B cell (primary cell): ENCODE measurements around the gene ZNF496. TPM values are rescaled to one million over a fixed set of nuclear protein-coding genes. Genes with fewer than 3 reads are reported as not detected.

Source experiments
- ATAC-seq: fragments of 200-7000 bp; cut with Tn5 transposase; one replicate; pipeline ENCODE4 v1.10.0; 2021; ENCODE audit warnings: low read depth, mild to moderate bottlenecking, moderate number of reproducible peaks, moderate library complexity
- CTCF ChIA-PET: fragments of 350-600 bp; sonication (Branson Sonifier 250); formaldehyde crosslinking; loops from one replicate; lab custom pipeline; 2021; ENCODE audit warnings: antibody characterized with exemption, inconsistent platforms; lab: Charles Lee
- POLR2A ChIA-PET: fragments of 350-600 bp; sonication (Branson Sonifier 250); formaldehyde crosslinking; loops from one replicate; lab custom pipeline; 2021; ENCODE audit warnings: antibody characterized with exemption; lab: Charles Lee
- DNase-seq: peaks from one replicate; pipeline ENCODE4 v3.0.0; 2013
- H2AFZ ChIP-seq: 2 replicates; pipeline ENCODE4 v1.6.1; 2012; ENCODE audit warnings: mild to moderate bottlenecking, low read depth, low read length; ENCODE audit not compliant: insufficient read depth, poor library complexity, severe bottlenecking
- H3K27ac ChIP-seq, 2 donors: 1 replicate in 1 of 2; 2 replicates in 1 of 2; pipeline ENCODE4 v1.5.1; 2012 to 2013; ENCODE audit warnings: low read length in 2 of 2, mild to moderate bottlenecking in 2 of 2, moderate library complexity in 1 of 2
- H3K27me3 ChIP-seq, 4 experiments: fragments of 200-600 bp in 1 of 4; sonication (generic) in 1 of 4; replicated peaks in 1 of 4; 1 replicate in 2 of 4; 2 replicates in 2 of 4; pipeline versions ENCODE4 v1.6.1 to v1.7.0; 2013 to 2016; ENCODE audit warnings: low read length in 3 of 4, mild to moderate bottlenecking in 2 of 4, mixed read lengths in 1 of 4, moderate library complexity in 1 of 4; ENCODE audit not compliant: insufficient read depth in 4 of 4, control insufficient read depth in 3 of 4; ENCODE audit errors: control extremely low read depth in 1 of 4
- H3K36me3 ChIP-seq, 2 experiments: replicated peaks in 1 of 2; 1 replicate in 1 of 2; 2 replicates in 1 of 2; pipeline versions ENCODE4 v1.6.1 to v1.7.1; 2013; ENCODE audit warnings: low read length in 1 of 2; ENCODE audit not compliant: insufficient read depth in 2 of 2, control insufficient read depth in 1 of 2; ENCODE audit errors: control extremely low read depth in 1 of 2, extremely low read depth in 1 of 2
- H3K4me1 ChIP-seq, 2 donors: fragments of 200-600 bp in 1 of 2; sonication (generic) in 1 of 2; 1 replicate in 1 of 2; 2 replicates in 1 of 2; pipeline versions ENCODE4 v1.5.1 to v1.6.1; 2013 to 2017; ENCODE audit warnings: low read length in 2 of 2; ENCODE audit not compliant: control insufficient read depth in 2 of 2, insufficient read depth in 2 of 2
- H3K4me2 ChIP-seq: replicated peaks from 2 replicates; pipeline ENCODE3; 2012; ENCODE audit warnings: mild to moderate bottlenecking, low read depth, low read length; ENCODE audit not compliant: poor library complexity, severe bottlenecking
- H3K4me3 ChIP-seq, 5 experiments: fragments of 200-600 bp in 1 of 5; sonication (generic) in 1 of 5; 1 replicate in 3 of 5; 2 replicates in 2 of 5; pipeline versions ENCODE4 v1.5.1 to v1.7.0; 2011 to 2016; ENCODE audit warnings: low read length in 4 of 5, mild to moderate bottlenecking in 4 of 5, low read depth in 2 of 5, control low read depth in 1 of 5, moderate library complexity in 1 of 5; ENCODE audit not compliant: insufficient read depth in 1 of 5; ENCODE audit errors: control extremely low read depth in 1 of 5, extremely low read depth in 1 of 5
- H3K79me2 ChIP-seq: fragments of 200-600 bp; sonication (generic); one replicate; pipeline ENCODE4 v1.6.0; 2016; ENCODE audit warnings: low read length; ENCODE audit not compliant: control insufficient read depth, insufficient read depth
- H3K9ac ChIP-seq: fragments of 200-600 bp; sonication (generic); 2 replicates; pipeline ENCODE4 v1.6.1; 2017; ENCODE audit warnings: mild to moderate bottlenecking, low read length, moderate library complexity
- H3K9me3 ChIP-seq, 3 donors: one replicate each; pipeline versions ENCODE4 v1.6.1 to v1.7.1; 2013; ENCODE audit warnings: low read length in 2 of 3; ENCODE audit not compliant: control insufficient read depth in 2 of 3, insufficient read depth in 1 of 3; ENCODE audit errors: control extremely low read depth in 1 of 3
- H4K20me1 ChIP-seq: 2 replicates; pipeline ENCODE4 v1.6.0; 2012; ENCODE audit warnings: mild to moderate bottlenecking, low read length; ENCODE audit not compliant: insufficient read depth, control insufficient read depth, poor library complexity, severe bottlenecking
- H3K27ac Mint-ChIP-seq: one replicate; pipeline ENCODE4 v1.8.0; 2021; ENCODE audit warnings: mixed read lengths
- H3K27me3 Mint-ChIP-seq: one replicate; pipeline ENCODE4 v1.8.0; 2021; ENCODE audit warnings: mixed read lengths
- H3K4me1 Mint-ChIP-seq: one replicate; pipeline ENCODE4 v1.8.0; 2021; ENCODE audit warnings: mixed read lengths
- H3K4me3 Mint-ChIP-seq: one replicate; pipeline ENCODE4 v1.8.0; 2021; ENCODE audit warnings: mixed read lengths
- H3K9me3 Mint-ChIP-seq: one replicate; pipeline ENCODE4 v1.8.0; 2022; ENCODE audit warnings: mixed read lengths; ENCODE audit not compliant: insufficient read depth
- EZH2 ChIP-seq: IDR thresholded peaks from 2 replicates; pipeline ENCODE4 v1.6.1; 2012; ENCODE audit warnings: borderline replicate concordance, low read depth, mild to moderate bottlenecking, moderate library complexity, low read length; ENCODE audit not compliant: insufficient read depth, poor library complexity, severe bottlenecking
- WGBS: methylation state at CpG from one replicate; pipeline ENCODE4 v1.1.5; 2013; ENCODE audit warnings: missing lambda C conversion rate; ENCODE audit not compliant: insufficient coverage; 5-methylcytosine and 5-hydroxymethylcytosine counted together
- intact Hi-C: fragments of 100-400 bp; cut with micrococcal nuclease; formaldehyde crosslinking; loops from one replicate; pipeline ENCODE4 v1.10.0; 2022
- polyA plus RNA-seq: library from polyadenylated mRNA; depleted of rRNA; stranded (reverse); fragments of >200 nt; gene quantifications from 2 replicates; pipeline ENCODE4 v1.2.3, GENCODE V29; 2012
- total RNA-seq, 2 donors: library from RNA; stranded (reverse); fragments of 120-200 nt in 1 of 2; gene quantifications; 1 replicate in 1 of 2; 2 replicates in 1 of 2; pipeline versions ENCODE4 v1.2.3 to v1.2.4, GENCODE V29; 2013 to 2022
- TF ChIP-seq, protein P1 (sequence below): fragments of 200-600 bp; IDR thresholded peaks from one replicate; pipeline ENCODE4 v1.8.0; 2022; ENCODE audit warnings: antibody characterized with exemption, mild to moderate bottlenecking

Gene ZNF496
- total and polyA plus RNA-seq, 2 donors (not counting 1 experiment from before 2014, with no cell fraction given), result 9.9 to 22.6 TPM

DNA sequence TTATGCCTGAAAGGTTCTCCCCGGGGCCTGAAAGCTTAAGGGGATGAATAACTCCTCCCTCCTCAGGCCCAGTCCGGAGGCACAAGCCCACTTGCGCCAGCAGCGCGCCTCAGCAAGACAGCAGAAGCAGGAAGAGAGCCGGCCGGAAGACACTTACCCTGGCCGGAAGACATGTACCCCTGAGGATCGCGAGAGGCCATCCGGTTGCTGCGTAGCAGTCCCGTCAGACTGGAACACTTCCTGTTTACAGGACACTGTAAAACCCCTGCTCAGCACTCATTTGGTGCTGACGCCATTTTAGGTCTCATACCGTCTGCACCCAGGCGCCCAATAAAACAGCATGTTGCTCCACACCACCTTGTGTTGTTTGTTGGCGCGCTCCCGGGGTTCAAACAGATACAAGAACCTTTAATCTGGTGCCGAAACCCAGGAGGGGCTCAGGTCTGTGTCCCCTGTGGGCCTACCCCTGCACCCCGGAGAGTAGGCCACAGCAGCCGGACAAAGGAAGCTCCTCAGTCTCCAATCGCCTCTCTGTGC lies 45.5 kb downstream of the ZNF496 start:
- H3K4me2 ChIP-seq, result no peak overlapping the region
- Mint-ChIP-seq H3K4me3 (no peak overlapping the region), H3K4me1 (no peaks in the 10 kb centered on the region), H3K27ac (no peak overlapping the region), H3K9me3 (peaks cover 2% of the 10 kb centered on the region), H3K27me3 (no peaks in the 10 kb centered on the region)
- ChIA-PET CTCF (no interaction called here), POLR2A (no interaction called here)
- no peaks in the 10 kb centered on the region for H4K20me1 ChIP-seq
- no peak overlapping the region for H2AFZ ChIP-seq
- no peaks in the 10 kb centered on the region for H3K36me3 ChIP-seq
- DNase-seq (no peak), ATAC-seq (no peak)
- peaks cover 0 to 20% (median 0%) of the 10 kb centered on the region in 3 donors for H3K9me3 ChIP-seq
- no peak overlapping the region for H3K27ac ChIP-seq
- intact Hi-C loops, result no loop called here
- no peaks in the 10 kb centered on the region for H3K79me2 ChIP-seq
- no peak overlapping the region for H3K4me3 ChIP-seq
- no peaks in the 10 kb centered on the region for H3K4me1 ChIP-seq
- TF ChIP-seq EZH2, result no peak
- TF ChIP-seq, protein P1, sequence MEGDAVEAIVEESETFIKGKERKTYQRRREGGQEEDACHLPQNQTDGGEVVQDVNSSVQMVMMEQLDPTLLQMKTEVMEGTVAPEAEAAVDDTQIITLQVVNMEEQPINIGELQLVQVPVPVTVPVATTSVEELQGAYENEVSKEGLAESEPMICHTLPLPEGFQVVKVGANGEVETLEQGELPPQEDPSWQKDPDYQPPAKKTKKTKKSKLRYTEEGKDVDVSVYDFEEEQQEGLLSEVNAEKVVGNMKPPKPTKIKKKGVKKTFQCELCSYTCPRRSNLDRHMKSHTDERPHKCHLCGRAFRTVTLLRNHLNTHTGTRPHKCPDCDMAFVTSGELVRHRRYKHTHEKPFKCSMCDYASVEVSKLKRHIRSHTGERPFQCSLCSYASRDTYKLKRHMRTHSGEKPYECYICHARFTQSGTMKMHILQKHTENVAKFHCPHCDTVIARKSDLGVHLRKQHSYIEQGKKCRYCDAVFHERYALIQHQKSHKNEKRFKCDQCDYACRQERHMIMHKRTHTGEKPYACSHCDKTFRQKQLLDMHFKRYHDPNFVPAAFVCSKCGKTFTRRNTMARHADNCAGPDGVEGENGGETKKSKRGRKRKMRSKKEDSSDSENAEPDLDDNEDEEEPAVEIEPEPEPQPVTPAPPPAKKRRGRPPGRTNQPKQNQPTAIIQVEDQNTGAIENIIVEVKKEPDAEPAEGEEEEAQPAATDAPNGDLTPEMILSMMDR, result no peak
- 97% methylated on average over 23 of the region's 23 CpGs for WGBS
- no peaks in the 10 kb centered on the region for H3K27me3 ChIP-seq
- H3K9ac ChIP-seq, result no peak overlapping the region

DNA sequence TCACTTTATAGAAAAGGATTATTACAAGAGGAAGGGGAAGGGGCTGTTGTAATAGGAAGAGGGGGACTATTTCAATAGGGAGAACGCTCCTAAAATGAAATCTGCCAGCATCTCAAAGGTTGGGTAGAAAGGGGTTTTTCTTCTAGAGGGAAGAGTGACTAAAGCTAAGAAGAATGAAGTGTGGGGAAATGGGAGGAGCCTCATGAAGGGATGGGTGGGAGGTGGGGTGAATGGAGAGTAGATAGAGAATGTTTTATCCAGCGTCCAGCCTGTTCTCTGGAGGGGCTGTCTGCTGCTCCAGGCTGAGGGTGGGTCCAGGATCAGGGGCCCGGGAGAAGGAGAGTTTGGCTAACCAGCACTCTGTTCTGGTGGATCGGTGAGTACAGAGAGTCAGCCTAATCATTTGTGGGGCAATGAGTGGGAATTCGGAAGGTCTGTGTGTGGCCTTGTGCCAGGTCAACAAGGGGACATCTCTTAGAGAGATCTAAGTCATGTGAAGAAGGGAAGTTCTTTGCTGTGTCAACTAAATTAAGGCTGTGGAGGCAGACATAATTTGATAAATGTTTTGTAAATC lies 50.6 kb downstream of the ZNF496 start:
- H3K27me3 Mint-ChIP-seq, result no peaks in the 10 kb centered on the region
- no peak for DNase-seq
- intact Hi-C loops, result no loop called here
- TF ChIP-seq, protein P1, result no peak
- no peak for TF ChIP-seq EZH2
- WGBS, result 95% methylated on average over 5 of the region's 5 CpGs
- Histone ChIP-seq H3K36me3 (no peaks in the 10 kb centered on the region), H3K9me3 (peaks cover 0 to 4% (median 0%) of the 10 kb centered on the region in 3 donors), H3K27me3 (no peaks in the 10 kb centered on the region), H3K4me1 (no peaks in the 10 kb centered on the region), H3K4me3 (no peak overlapping the region), H3K9ac (no peak overlapping the region), H2AFZ (no peak overlapping the region), H4K20me1 (no peaks in the 10 kb centered on the region), H3K79me2 (no peaks in the 10 kb centered on the region), H3K27ac (no peak overlapping the region), H3K4me2 (no peak overlapping the region)
- ATAC-seq, result no peak
- ChIA-PET POLR2A (no interaction called here), CTCF (no interaction called here)
- no peaks in the 10 kb centered on the region for H3K4me1 Mint-ChIP-seq
- H3K27ac Mint-ChIP-seq, result no peak overlapping the region
- no peaks in the 10 kb centered on the region for H3K9me3 Mint-ChIP-seq
- H3K4me3 Mint-ChIP-seq, result no peak overlapping the region
